GM21390 (cell line): ENCODE measurements around the gene WSCD2.

Experiments
- ATAC-seq: cut with Tn5 transposase; IDR thresholded peaks from one replicate; pipeline ENCODE4 v1.9.1; 2021; ENCODE audit not compliant: unreplicated experiment

WSCD2 gene

GRCh38 chr12:108152170-108152538 is 23.1 kb downstream of the WSCD2 start:
- no peak for ATAC-seq

GRCh38 chr12:108156717-108157116 is 27.6 kb downstream of the WSCD2 start:
- no peak for ATAC-seq

- ATAC-seq: no peak
Observed at GRCh38 chr12:108157870-108158459, 28.9 kb downstream of the WSCD2 start.

GRCh38 chr12:108162207-108162606 is 33.1 kb downstream of the WSCD2 start:
- no peak for ATAC-seq

- no peak for ATAC-seq
Observed at GRCh38 chr12:108166505-108166904, 37.4 kb downstream of the WSCD2 start.

GRCh38 chr12:108167974-108168373 is 38.9 kb downstream of the WSCD2 start:
- ATAC-seq: no peak

GRCh38 chr12:108169708-108170107 is 40.6 kb downstream of the WSCD2 start:
- ATAC-seq: no peak

GRCh38 chr12:108170164-108170563 is 41.1 kb downstream of the WSCD2 start:
- ATAC-seq: no peak

GRCh38 chr12:108172033-108172432 is 42.9 kb downstream of the WSCD2 start:
- ATAC-seq: no peak

GRCh38 chr12:108173160-108173559 is 44.1 kb downstream of the WSCD2 start:
- ATAC-seq: no peak

- no peak for ATAC-seq
Observed at GRCh38 chr12:108173892-108174291, 44.8 kb downstream of the WSCD2 start.

- no peak for ATAC-seq
Observed at GRCh38 chr12:108174641-108175040, 45.6 kb downstream of the WSCD2 start.

GRCh38 chr12:108175310-108175709 is 46.2 kb downstream of the WSCD2 start:
- ATAC-seq: no peak

- ATAC-seq: no peak
Observed at GRCh38 chr12:108176292-108176691, 47.2 kb downstream of the WSCD2 start.

GRCh38 chr12:108177131-108177530 is 48.0 kb downstream of the WSCD2 start:
- ATAC-seq: no peak

- no peak for ATAC-seq
Observed at GRCh38 chr12:108179305-108179704, 50.2 kb downstream of the WSCD2 start.

- ATAC-seq: no peak
Observed at GRCh38 chr12:108180255-108181094, 51.4 kb downstream of the WSCD2 start.

GRCh38 chr12:108181095-108181454 is 52.0 kb downstream of the WSCD2 start:
- ATAC-seq: no peak

- no peak for ATAC-seq
Observed at GRCh38 chr12:108182096-108182495, 53.0 kb downstream of the WSCD2 start.

GRCh38 chr12:108185002-108185401 is 55.9 kb downstream of the WSCD2 start:
- no peak for ATAC-seq

- ATAC-seq: no peak
Observed at GRCh38 chr12:108187831-108188230, 58.7 kb downstream of the WSCD2 start.

GRCh38 chr12:108190529-108190928 is 61.4 kb downstream of the WSCD2 start:
- no peak for ATAC-seq

GRCh38 chr12:108191086-108191485 is 62.0 kb downstream of the WSCD2 start:
- no peak for ATAC-seq
